ENCODE results near the gene DGKB.

GRCh38 chr7:14425559-14425958, 477.0 kb downstream of the DGKB start:
- no peak for TF ChIP-seq CTCF (conservative IDR thresholded peaks at IDR 0.05)
- no peak for TF ChIP-seq EZH2 (IDR thresholded peaks at IDR 0.05; ENCODE audit: low read depth)

All from PC-9 (cell line).